Neuron (in vitro differentiated cells): ENCODE results near the gene IDH3B.
"Not testable (repeated sequence)": the region's sequence is repeated elsewhere in the genome, so short reads cannot be mapped to it uniquely, and the experiment has no call there.

Experiments
- H2AFZ ChIP-seq: one replicate; pipeline ENCODE4 v1.6.1; 2013; ENCODE audit warnings: low read depth, mild to moderate bottlenecking, inconsistent platforms, low read length, moderate library complexity
- H3K27me3 ChIP-seq: one replicate; pipeline ENCODE4 v1.6.1; 2013; ENCODE audit warnings: low read length; ENCODE audit not compliant: insufficient read depth
- H3K36me3 ChIP-seq: one replicate; pipeline ENCODE4 v1.6.1; 2013; ENCODE audit warnings: low read length; ENCODE audit not compliant: insufficient read depth
- H3K4me1 ChIP-seq: one replicate; pipeline ENCODE4 v1.6.1; 2013; ENCODE audit warnings: low read length; ENCODE audit not compliant: insufficient read depth
- H3K4me3 ChIP-seq: 2 replicates; pipeline ENCODE4 v1.5.1; 2013; ENCODE audit warnings: mild to moderate bottlenecking, low read length, moderate library complexity
- H3K9me3 ChIP-seq: one replicate; pipeline ENCODE4 v1.6.1; 2013; ENCODE audit warnings: low read length

IDH3B gene

GRCh38 chr20:2691663-2692035, 27.6 kb upstream of the IDH3B start:
- peaks cover 11% of the 10 kb centered on the region for H3K4me1 ChIP-seq
- no peaks in the 10 kb centered on the region for H3K36me3 ChIP-seq
- H3K27me3 ChIP-seq: no peaks in the 10 kb centered on the region

GRCh38 chr20:2691127-2691526, 27.1 kb upstream of the IDH3B start:
- H3K9me3 ChIP-seq: no peaks in the 10 kb centered on the region
- H3K27me3 ChIP-seq: no peaks in the 10 kb centered on the region
- no peak overlapping the region for H2AFZ ChIP-seq
- no peak overlapping the region for H3K4me3 ChIP-seq
- peaks cover 11% of the 10 kb centered on the region for H3K4me1 ChIP-seq
- H3K36me3 ChIP-seq: no peaks in the 10 kb centered on the region

More at GRCh38 chr20:2691663-2692035, 27.6 kb upstream of the IDH3B start:
- H2AFZ ChIP-seq: peak overlapping the region; percentile 86
- H3K9me3 ChIP-seq: no peaks in the 10 kb centered on the region
- peak overlapping the region; percentile 61 for H3K4me3 ChIP-seq

GRCh38 chr20:2690718-2691117, 26.7 kb upstream of the IDH3B start:
- H3K36me3 ChIP-seq: no peaks in the 10 kb centered on the region
- H3K27me3 ChIP-seq: no peaks in the 10 kb centered on the region
- H3K4me1 ChIP-seq: peaks cover 11% of the 10 kb centered on the region
- H3K4me3 ChIP-seq: no peak overlapping the region
- H3K9me3 ChIP-seq: no peaks in the 10 kb centered on the region
- no peak overlapping the region for H2AFZ ChIP-seq

DNA sequence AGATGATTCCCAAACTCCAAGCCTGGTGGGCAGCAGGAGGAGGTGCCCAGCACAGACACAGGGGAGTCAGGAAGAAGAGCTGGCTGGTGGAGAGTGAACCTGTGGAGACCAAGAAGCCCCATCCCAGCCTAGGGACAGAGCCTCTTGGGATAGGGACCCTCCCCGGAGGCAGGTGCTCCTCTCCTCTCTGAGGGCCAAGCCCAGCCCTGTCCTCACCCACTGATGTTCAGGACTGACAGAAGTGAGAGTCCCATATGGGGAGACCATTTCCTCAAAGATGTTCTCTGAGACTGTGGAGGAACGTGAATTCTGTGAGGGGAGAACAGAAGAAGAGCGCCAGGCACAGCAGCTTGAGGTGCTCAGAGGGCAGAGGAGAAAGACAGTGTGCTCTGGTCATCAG, 26.2 kb upstream of the IDH3B start:
- Histone ChIP-seq H3K36me3 (no peaks in the 10 kb centered on the region), H3K9me3 (no peaks in the 10 kb centered on the region), H2AFZ (no peak overlapping the region), H3K4me1 (peaks cover 11% of the 10 kb centered on the region), H3K27me3 (no peaks in the 10 kb centered on the region), H3K4me3 (no peak overlapping the region)

DNA sequence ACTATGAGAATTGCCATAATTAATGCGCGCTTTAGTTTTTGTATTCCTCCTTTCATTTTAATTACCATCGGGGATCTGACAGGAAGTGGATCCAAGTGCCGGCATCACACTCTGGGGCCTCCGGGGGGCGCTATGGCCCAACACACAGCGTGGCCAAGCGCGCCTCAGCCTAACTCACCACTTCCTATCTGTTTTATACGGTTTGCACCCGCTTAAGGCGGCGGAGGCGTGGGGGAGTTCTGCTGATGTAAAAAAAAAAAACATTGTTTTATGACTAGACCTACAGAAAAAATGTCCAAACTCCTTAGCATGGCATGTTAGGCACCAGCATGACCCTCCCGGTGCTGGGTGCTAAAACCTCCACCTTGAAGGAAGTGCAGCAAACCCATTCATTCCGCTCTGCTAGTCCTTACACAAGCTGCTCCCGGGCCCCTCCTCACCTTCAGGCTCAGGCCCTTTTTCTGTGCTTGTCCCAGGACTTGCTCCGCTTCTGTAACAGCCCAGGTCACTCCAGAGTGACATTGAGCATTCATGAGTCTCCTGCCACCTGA, 24.1 kb upstream of the IDH3B start:
- H3K4me3 ChIP-seq: no peak overlapping the region
- no peaks in the 10 kb centered on the region for H3K27me3 ChIP-seq
- no peaks in the 10 kb centered on the region for H3K9me3 ChIP-seq
- H3K4me1 ChIP-seq: peaks cover 6% of the 10 kb centered on the region
- H3K36me3 ChIP-seq: no peaks in the 10 kb centered on the region
- H2AFZ ChIP-seq: no peak overlapping the region

GRCh38 chr20:2687514-2687913, 23.5 kb upstream of the IDH3B start:
- Histone ChIP-seq H3K4me3 (no peak overlapping the region), H3K27me3 (no peaks in the 10 kb centered on the region), H3K9me3 (no peaks in the 10 kb centered on the region), H2AFZ (no peak overlapping the region), H3K4me1 (peaks cover 6% of the 10 kb centered on the region), H3K36me3 (no peaks in the 10 kb centered on the region)

GRCh38 chr20:2684817-2685216, 20.8 kb upstream of the IDH3B start:
- not testable (repeated sequence) for H3K36me3 ChIP-seq, H3K4me1 ChIP-seq, H3K9me3 ChIP-seq, H3K4me3 ChIP-seq, H2AFZ ChIP-seq, H3K27me3 ChIP-seq

DNA sequence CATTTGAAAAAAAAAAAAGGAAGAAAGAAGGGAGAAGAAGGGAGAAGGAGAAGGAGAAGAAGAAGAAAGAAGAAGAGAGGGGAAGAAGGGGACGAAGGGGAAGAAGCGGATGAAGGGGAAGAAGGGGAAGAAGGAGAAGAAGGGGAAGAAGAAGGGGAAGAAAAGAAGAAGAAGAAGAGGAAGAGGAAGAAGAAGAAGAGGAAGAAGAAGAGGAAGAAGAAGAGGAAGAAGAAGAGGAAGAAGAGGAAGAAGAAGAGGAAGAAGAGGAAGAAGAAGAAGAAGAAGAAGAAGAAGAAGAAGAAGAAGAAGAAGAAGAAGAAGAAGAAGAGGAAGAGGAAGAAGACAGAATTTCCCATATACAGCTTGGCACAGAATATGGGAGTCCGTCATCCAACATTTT, 18.0 kb upstream of the IDH3B start:
- H3K27me3 ChIP-seq, H3K4me3 ChIP-seq, H3K36me3 ChIP-seq, H3K9me3 ChIP-seq, H2AFZ ChIP-seq, H3K4me1 ChIP-seq: not testable (repeated sequence)

GRCh38 chr20:2680046-2680445, 16.0 kb upstream of the IDH3B start:
- no peaks in the 10 kb centered on the region for H3K4me1 ChIP-seq
- H2AFZ ChIP-seq: no peak overlapping the region
- H3K9me3 ChIP-seq: peaks cover 1% of the 10 kb centered on the region
- H3K36me3 ChIP-seq: no peaks in the 10 kb centered on the region
- H3K27me3 ChIP-seq: no peaks in the 10 kb centered on the region
- no peak overlapping the region for H3K4me3 ChIP-seq

- Histone ChIP-seq H3K27me3 (peaks cover 5% of the 10 kb centered on the region), H3K9me3 (no peaks in the 10 kb centered on the region), H3K4me1 (no peaks in the 10 kb centered on the region), H2AFZ (no peak overlapping the region), H3K36me3 (no peaks in the 10 kb centered on the region), H3K4me3 (no peak overlapping the region)
Observed at GRCh38 chr20:2673453-2673852, 9.4 kb upstream of the IDH3B start.

DNA sequence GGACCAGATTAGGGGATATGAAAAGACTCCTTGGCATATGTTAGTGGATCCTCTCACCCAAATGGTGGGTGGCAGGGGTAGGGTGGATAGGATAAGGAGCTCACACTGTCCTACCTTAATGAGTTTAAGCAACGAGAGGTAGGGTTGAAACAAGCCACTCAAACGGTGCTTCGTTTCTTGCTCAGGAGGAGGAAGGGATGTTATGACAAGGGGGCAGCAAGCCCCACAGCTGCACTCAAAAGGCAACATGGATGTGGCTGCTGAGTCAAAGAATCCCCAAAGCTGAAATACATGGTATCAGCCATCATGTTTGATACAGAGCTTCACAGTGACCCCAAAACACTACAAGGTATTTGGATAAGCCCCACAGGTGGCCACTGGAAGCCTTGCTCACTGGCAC, 8.4 kb upstream of the IDH3B start:
- no peaks in the 10 kb centered on the region for H3K36me3 ChIP-seq
- H3K4me1 ChIP-seq: no peaks in the 10 kb centered on the region
- peaks cover 8% of the 10 kb centered on the region for H3K27me3 ChIP-seq
- H2AFZ ChIP-seq: no peak overlapping the region
- H3K9me3 ChIP-seq: no peaks in the 10 kb centered on the region
- H3K4me3 ChIP-seq: no peak overlapping the region

DNA sequence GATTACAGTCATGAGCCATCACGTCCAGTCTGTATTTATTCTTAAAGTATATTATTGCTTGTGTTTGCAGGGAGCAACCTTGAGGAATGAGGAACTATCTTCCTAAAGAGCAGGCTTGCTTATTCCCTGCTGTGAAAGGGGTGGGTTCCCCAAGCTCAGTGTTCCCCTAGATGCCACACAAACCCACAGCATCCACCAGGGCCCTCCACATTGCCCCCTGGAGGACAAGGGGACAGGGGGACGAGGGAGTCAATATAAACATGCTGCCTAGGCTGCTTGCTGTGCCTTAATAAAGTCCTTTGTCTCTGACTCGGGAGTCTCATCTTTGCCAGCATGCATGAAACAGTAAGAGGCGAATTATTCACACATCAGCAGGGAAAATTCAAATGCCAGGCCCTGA, 8.0 kb upstream of the IDH3B start:
- H3K27me3 ChIP-seq: peaks cover 8% of the 10 kb centered on the region
- no peaks in the 10 kb centered on the region for H3K36me3 ChIP-seq
- no peaks in the 10 kb centered on the region for H3K4me1 ChIP-seq
- H3K4me3 ChIP-seq: no peak overlapping the region
- no peak overlapping the region for H2AFZ ChIP-seq
- no peaks in the 10 kb centered on the region for H3K9me3 ChIP-seq

GRCh38 chr20:2663364-2663886, 591 bp downstream of the IDH3B start:
- Histone ChIP-seq H3K27me3 (peaks cover 3% of the 10 kb centered on the region), H3K4me3 (peak overlapping the region; percentile 86), H3K4me1 (peaks cover 12% of the 10 kb centered on the region), H3K36me3 (peaks cover 31% of the 10 kb centered on the region), H3K9me3 (no peaks in the 10 kb centered on the region), H2AFZ (peak overlapping the region; percentile 20)

- Histone ChIP-seq H3K27me3 (no peaks in the 10 kb centered on the region), H2AFZ (no peak overlapping the region), H3K4me3 (no peak overlapping the region), H3K36me3 (peaks cover 69% of the 10 kb centered on the region), H3K9me3 (no peaks in the 10 kb centered on the region), H3K4me1 (peaks cover 9% of the 10 kb centered on the region)
Observed at GRCh38 chr20:2659547-2659946, 4.5 kb downstream of the IDH3B start.
